ENCODE data around the gene PDLIM5.

PDLIM5 gene

DNA sequence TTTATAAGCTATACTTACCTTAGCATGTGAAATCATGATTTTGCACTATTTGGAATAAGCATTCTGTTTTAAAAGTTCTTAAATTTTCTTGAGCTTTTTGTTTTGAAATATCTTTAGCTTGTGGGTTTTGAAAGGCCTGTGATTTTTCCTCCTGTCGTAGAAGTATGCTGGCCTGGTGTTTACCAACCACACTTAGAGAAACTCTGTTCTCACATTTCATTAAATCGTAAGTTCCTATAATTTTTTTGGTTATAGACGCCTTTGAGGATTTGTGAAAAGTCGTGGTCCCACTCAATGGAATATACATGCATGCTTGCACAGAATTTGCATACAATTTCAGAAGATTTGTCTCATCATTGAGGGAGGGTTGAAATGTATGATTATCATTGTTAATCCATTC is 63.6 kb downstream of the PDLIM5 start:
- no peak for DNase-seq (ENCODE audit: extremely low read depth, insufficient read length)
- TF ChIP-seq, protein P1, sequence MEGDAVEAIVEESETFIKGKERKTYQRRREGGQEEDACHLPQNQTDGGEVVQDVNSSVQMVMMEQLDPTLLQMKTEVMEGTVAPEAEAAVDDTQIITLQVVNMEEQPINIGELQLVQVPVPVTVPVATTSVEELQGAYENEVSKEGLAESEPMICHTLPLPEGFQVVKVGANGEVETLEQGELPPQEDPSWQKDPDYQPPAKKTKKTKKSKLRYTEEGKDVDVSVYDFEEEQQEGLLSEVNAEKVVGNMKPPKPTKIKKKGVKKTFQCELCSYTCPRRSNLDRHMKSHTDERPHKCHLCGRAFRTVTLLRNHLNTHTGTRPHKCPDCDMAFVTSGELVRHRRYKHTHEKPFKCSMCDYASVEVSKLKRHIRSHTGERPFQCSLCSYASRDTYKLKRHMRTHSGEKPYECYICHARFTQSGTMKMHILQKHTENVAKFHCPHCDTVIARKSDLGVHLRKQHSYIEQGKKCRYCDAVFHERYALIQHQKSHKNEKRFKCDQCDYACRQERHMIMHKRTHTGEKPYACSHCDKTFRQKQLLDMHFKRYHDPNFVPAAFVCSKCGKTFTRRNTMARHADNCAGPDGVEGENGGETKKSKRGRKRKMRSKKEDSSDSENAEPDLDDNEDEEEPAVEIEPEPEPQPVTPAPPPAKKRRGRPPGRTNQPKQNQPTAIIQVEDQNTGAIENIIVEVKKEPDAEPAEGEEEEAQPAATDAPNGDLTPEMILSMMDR (IDR thresholded peaks at IDR 0.05; ENCODE audit: insufficient read depth, low read length, poor library complexity, severe bottlenecking), result no peak
- H3K4me3 ChIP-seq (replicated peaks; ENCODE audit: low read depth, low read length), result no peak overlapping the region

DNA sequence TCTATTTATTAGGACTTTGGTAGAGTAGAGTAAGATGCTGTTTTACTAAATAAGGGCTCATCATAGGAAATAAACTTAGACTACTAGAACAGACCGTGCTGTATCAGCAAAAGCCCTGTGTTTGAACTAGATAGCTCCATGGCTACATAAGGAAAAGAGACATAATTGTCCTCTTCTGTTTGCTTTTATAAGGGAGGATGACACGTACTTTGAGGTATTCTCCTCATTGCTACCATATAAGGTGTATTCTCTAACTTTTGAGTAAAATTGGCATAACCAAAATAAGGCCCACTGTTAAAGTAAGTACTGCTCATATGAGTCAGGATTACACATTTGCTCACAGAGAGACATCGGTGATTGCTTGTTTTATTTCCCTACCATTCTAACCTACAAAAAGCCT is 64.3 kb downstream of the PDLIM5 start:
- TF ChIP-seq, protein P1 (IDR thresholded peaks at IDR 0.05; ENCODE audit: insufficient read depth, low read length, poor library complexity, severe bottlenecking), result no peak
- DNase-seq (ENCODE audit: extremely low read depth, insufficient read length), result no peak
- H3K4me3 ChIP-seq (replicated peaks; ENCODE audit: low read depth, low read length), result no peak overlapping the region
- no peaks in the 10 kb centered on the region for H3K36me3 ChIP-seq (ENCODE audit: control insufficient read depth, insufficient read depth, low read length)
- H3K27me3 ChIP-seq (replicated peaks; ENCODE audit: control insufficient read depth, insufficient read depth, low read length), result no peaks in the 10 kb centered on the region

More for the DNA sequence above, 63.6 kb downstream of the PDLIM5 start:
- H3K27me3 ChIP-seq (replicated peaks; ENCODE audit: control insufficient read depth, insufficient read depth, low read length), result no peaks in the 10 kb centered on the region
- H3K36me3 ChIP-seq (ENCODE audit: control insufficient read depth, insufficient read depth, low read length), result no peaks in the 10 kb centered on the region

DNA sequence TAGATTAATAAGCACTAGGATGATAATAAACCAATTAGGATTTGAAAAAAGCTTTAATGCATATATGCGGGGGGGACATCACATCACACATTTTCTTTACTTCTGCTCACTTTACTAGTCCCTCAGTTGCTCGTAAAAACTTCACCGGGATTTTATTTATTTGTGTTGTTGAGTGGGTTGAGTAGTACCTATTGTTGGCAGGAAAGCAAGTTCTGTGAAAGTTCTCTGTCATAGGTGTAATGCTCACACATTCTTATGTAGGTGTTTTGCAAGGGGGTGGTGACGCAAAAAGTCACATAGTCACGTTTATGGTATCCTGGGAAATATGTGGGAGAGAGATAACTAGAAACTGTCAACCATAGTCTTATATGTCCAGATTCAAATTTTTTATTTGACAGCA is 65.3 kb downstream of the PDLIM5 start:
- no peak for DNase-seq (ENCODE audit: extremely low read depth, insufficient read length)
- Histone ChIP-seq H3K4me3 (replicated peaks; ENCODE audit: low read depth, low read length) (no peak overlapping the region), H3K27me3 (replicated peaks; ENCODE audit: control insufficient read depth, insufficient read depth, low read length) (no peaks in the 10 kb centered on the region), H3K36me3 (ENCODE audit: control insufficient read depth, insufficient read depth, low read length) (no peaks in the 10 kb centered on the region)
- TF ChIP-seq, protein P1 (IDR thresholded peaks at IDR 0.05; ENCODE audit: insufficient read depth, low read length, poor library complexity, severe bottlenecking), result no peak

DNA sequence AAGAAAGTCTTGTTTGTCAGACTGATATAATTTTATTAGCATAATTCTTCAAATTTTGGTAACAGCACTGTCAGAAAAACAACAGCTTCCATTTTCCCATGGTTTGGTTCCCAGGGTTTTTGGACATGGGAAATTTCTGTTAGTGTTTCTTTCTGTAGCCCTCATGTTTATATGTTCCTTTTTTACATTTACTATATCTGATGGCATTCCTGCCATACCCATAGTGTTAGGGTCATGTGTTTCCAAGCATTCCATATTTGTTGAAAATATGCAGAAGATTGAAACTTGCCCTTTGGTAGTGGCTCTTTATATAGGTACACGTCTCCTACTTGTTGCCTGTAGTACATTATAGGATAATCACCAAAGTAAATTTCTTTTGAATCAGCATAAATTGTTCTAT is 65.8 kb downstream of the PDLIM5 start:
- no peaks in the 10 kb centered on the region for H3K36me3 ChIP-seq (ENCODE audit: control insufficient read depth, insufficient read depth, low read length)
- no peak overlapping the region for H3K4me3 ChIP-seq (replicated peaks; ENCODE audit: low read depth, low read length)
- DNase-seq (ENCODE audit: extremely low read depth, insufficient read length), result no peak
- H3K27me3 ChIP-seq (replicated peaks; ENCODE audit: control insufficient read depth, insufficient read depth, low read length), result no peaks in the 10 kb centered on the region
- TF ChIP-seq, protein P1 (IDR thresholded peaks at IDR 0.05; ENCODE audit: insufficient read depth, low read length, poor library complexity, severe bottlenecking), result no peak

DNA sequence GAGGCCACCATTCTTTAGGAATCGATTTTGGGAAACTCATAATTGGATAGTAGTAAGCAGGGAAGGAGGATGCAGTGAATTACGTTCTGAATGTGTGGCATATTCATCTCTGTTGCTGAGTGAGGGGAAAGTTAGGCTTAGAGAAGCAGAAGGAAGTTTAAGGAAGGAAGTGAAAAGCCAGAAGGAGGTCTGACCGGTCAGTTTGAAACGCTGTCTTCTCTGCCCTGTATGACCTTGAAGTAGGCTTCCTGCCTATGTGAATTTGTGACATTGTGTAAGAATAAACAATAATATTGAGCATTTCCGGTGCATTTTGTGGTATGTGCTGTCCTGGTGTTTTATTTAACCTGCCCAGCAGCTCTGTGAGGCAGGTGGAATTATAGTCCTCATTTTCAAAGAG is 67.3 kb downstream of the PDLIM5 start:
- TF ChIP-seq, protein P1 (IDR thresholded peaks at IDR 0.05; ENCODE audit: insufficient read depth, low read length, poor library complexity, severe bottlenecking), result no peak
- Histone ChIP-seq H3K36me3 (ENCODE audit: control insufficient read depth, insufficient read depth, low read length) (no peaks in the 10 kb centered on the region), H3K4me3 (replicated peaks; ENCODE audit: low read depth, low read length) (no peak overlapping the region), H3K27me3 (replicated peaks; ENCODE audit: control insufficient read depth, insufficient read depth, low read length) (no peaks in the 10 kb centered on the region)
- no peak for DNase-seq (ENCODE audit: extremely low read depth, insufficient read length)
